BLaER1 (cell line): ENCODE measurements around the gene ALG8.
"Not testable (repeated sequence)": the region's sequence is repeated elsewhere in the genome, so short reads cannot be mapped to it uniquely, and the experiment has no call there.

Experiments
- H3K27ac ChIP-seq: shearing (Covaris generic); formaldehyde crosslinking; 2 replicates; pipeline ENCODE4 v1.8.1; 2022
- H3K27me3 ChIP-seq: shearing (Covaris generic); formaldehyde crosslinking; 2 replicates; pipeline ENCODE4 v1.8.1; 2022
- H3K36me3 ChIP-seq: shearing (Covaris generic); formaldehyde crosslinking; 2 replicates; pipeline ENCODE4 v1.8.1; 2022
- H3K4me1 ChIP-seq: shearing (Covaris generic); formaldehyde crosslinking; 2 replicates; pipeline ENCODE4 v1.8.1; 2022
- H3K4me2 ChIP-seq: shearing (Covaris generic); formaldehyde crosslinking; 2 replicates; pipeline ENCODE4 v1.8.1; 2022
- H3K4me3 ChIP-seq: shearing (Covaris generic); formaldehyde crosslinking; 2 replicates; pipeline ENCODE4 v1.8.1; 2022
- H3K9ac ChIP-seq: shearing (Covaris generic); formaldehyde crosslinking; 2 replicates; pipeline ENCODE4 v1.8.1; 2022
- H3K9me3 ChIP-seq: shearing (Covaris generic); formaldehyde crosslinking; 2 replicates; pipeline ENCODE4 v1.8.1; 2022
- H4K20me1 ChIP-seq: shearing (Covaris generic); formaldehyde crosslinking; 2 replicates; pipeline ENCODE4 v1.8.1; 2022
- Cebpa-rat ChIP-seq: shearing (Covaris generic); IDR thresholded peaks from 2 replicates; pipeline ENCODE4 v1.8.1; 2022

ALG8 gene

DNA sequence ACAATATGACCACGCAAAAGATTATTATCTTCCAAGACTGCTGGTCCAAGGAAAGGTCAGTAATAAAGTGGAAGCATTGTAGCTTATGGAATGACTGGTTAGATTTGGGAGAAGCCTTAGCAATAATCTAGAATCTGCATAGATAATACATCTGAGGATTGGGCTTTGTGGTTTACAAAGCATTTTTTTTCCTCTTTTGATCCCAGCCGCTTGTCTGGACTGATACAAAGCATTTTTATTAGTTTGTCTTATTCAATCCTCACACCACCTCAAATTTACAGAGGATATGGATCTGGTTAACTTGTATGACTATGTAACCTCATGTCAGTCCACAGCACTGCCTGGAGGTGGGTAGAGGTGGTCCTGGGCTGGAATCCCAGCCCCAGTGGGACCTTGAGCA is 76.8 kb downstream of the ALG8 start:
- no peak overlapping the region for H3K4me2 ChIP-seq
- H3K9me3 ChIP-seq = no peaks in the 10 kb centered on the region
- H3K9ac ChIP-seq = no peak overlapping the region
- no peak for TF ChIP-seq Cebpa-rat
- no peak overlapping the region for H3K4me3 ChIP-seq
- no peaks in the 10 kb centered on the region for H3K4me1 ChIP-seq
- H3K27ac ChIP-seq = no peak overlapping the region
- no peaks in the 10 kb centered on the region for H4K20me1 ChIP-seq
- 0 out of 2 replicates have a peak, but pooled peaks cover 4% of the 10 kb centered on the region for H3K27me3 ChIP-seq
- H3K36me3 ChIP-seq = peaks cover 17% of the 10 kb centered on the region

DNA sequence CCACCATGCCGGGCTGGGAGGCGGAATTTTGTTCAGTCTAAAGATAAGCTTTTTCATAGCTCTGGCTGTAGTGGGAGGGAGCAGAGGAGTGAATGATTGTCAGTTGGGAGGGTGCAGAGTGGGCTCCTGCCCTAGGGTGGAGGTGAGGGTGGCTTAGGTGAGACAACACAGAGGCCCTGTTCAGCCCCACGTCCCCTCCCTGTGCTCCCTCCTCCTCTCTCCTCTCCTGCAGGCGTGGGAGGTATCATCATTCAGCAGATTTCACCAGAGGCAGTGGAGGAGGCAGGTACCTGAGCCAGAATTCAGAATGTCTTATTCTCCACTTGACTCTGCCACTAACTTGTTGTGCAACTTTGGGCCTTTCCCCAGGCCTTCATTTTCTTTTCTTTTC is 77.5 kb downstream of the ALG8 start:
- H3K27me3 ChIP-seq = 0 out of 2 replicates have a peak, but pooled peaks cover 4% of the 10 kb centered on the region
- H3K4me3 ChIP-seq = no peak overlapping the region
- H3K4me1 ChIP-seq = no peaks in the 10 kb centered on the region
- no peak for TF ChIP-seq Cebpa-rat
- no peak overlapping the region for H3K9ac ChIP-seq
- H3K4me2 ChIP-seq = no peak overlapping the region
- H3K36me3 ChIP-seq = 0 out of 2 replicates have a peak, but pooled peaks cover 10% of the 10 kb centered on the region
- no peaks in the 10 kb centered on the region for H4K20me1 ChIP-seq
- no peaks in the 10 kb centered on the region for H3K9me3 ChIP-seq
- H3K27ac ChIP-seq = no peak overlapping the region

DNA sequence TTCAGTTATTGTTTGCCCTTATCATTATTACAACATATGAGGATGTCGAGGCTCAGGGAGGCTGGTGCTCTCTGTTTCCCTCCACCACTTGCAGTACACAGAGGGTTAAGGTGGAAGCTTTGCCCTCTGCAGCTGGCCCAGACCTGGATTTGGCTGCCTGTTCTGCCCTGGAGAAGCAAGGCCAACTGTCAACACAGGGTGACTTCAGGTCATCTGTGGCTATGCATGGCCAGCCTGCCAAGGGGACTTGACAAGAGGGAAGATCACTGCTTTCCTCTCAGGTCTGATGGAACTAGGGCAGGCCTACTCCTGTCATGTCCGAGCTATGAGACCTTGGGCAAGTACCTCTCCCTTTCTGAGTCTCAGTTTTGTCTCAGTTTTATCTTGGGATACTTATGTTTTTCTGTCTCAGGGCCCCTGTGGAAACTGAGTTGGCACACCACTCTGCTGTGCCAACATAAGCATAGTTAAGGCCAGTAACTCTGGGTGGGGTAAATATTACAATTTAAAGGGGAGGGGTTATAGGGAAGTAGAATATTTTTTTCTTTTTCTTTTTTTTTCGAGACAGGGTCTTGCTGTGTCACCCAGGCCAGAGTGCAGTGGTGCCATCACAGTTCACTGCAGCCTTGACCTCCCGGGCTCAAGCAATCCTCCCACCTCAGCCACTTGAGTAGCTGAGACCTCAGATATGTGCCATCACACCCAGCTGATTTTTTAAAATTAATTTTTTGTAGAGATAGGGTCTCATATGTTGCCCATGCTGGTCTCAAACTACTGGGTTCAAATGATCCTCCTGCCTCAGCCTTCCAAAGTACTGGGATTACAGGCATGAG is 78.1 kb downstream of the ALG8 start:
- Histone ChIP-seq H3K27me3 (0 out of 2 replicates have a peak, but pooled peaks cover 4% of the 10 kb centered on the region), H3K9ac (no peak overlapping the region), H3K4me3 (no peak overlapping the region), H3K9me3 (no peaks in the 10 kb centered on the region), H3K27ac (no peak overlapping the region), H3K4me1 (no peaks in the 10 kb centered on the region), H4K20me1 (no peaks in the 10 kb centered on the region), H3K36me3 (0 out of 2 replicates have a peak, but pooled peaks cover 4% of the 10 kb centered on the region), H3K4me2 (no peak overlapping the region)
- no peak for TF ChIP-seq Cebpa-rat

DNA sequence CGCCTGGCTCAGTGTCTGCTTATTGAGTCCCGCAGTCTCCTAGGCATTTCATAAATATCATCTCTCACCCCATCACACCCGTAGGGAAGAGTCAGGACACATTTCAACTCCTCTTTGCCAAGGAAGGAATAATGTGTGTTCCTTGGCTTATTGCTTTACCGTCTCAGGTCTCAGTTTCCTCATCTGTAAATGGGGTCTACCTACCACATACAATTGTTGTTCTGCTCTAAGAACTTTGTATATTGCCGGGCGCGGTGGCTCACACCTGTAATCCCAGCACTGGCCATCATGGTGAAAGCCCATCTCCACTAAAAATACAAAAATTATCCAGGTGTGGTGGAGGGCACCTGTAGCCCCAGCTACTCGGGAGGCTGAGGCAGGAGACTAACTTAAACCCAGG is 78.9 kb downstream of the ALG8 start:
- Histone ChIP-seq H3K4me2 (no peak overlapping the region), H3K36me3 (0 out of 2 replicates have a peak, but pooled peaks cover 4% of the 10 kb centered on the region), H3K4me1 (no peaks in the 10 kb centered on the region), H3K27ac (no peak overlapping the region), H3K9me3 (no peaks in the 10 kb centered on the region), H3K27me3 (0 out of 2 replicates have a peak, but pooled peaks cover 4% of the 10 kb centered on the region), H3K4me3 (no peak overlapping the region), H4K20me1 (no peaks in the 10 kb centered on the region), H3K9ac (no peak overlapping the region)
- no peak for TF ChIP-seq Cebpa-rat

DNA sequence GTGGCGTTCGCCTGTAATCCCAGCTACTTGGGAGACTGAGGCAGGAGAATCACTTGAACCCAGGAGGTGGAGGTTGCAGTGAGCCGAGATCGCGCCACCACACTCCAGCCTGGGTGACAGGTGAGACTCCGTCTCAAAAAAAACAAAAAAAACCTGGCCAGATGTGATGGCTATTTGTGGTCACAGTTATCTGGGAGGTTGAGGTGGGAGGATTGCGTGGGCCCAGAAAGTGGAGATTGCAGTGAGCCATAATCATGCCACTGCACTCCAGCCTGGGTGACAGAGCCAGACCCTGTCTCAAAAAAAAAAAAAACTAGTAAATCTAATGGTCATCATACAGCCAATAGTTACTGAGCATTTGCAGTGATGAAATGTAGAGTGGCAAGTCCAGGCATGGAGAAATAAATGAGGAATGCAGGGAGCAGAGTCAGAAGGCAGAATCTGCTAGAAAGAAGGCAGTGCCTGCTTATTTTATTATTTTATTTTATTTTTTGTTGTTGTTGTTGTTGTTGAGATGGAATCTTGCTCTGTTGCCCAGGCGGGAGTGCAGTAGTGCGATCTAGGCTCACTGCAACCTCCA is 79.6 kb downstream of the ALG8 start:
- not testable (repeated sequence) for H3K27me3 ChIP-seq, H3K4me3 ChIP-seq, H4K20me1 ChIP-seq, H3K9me3 ChIP-seq, H3K27ac ChIP-seq, H3K4me1 ChIP-seq, H3K36me3 ChIP-seq, H3K9ac ChIP-seq, H3K4me2 ChIP-seq

DNA sequence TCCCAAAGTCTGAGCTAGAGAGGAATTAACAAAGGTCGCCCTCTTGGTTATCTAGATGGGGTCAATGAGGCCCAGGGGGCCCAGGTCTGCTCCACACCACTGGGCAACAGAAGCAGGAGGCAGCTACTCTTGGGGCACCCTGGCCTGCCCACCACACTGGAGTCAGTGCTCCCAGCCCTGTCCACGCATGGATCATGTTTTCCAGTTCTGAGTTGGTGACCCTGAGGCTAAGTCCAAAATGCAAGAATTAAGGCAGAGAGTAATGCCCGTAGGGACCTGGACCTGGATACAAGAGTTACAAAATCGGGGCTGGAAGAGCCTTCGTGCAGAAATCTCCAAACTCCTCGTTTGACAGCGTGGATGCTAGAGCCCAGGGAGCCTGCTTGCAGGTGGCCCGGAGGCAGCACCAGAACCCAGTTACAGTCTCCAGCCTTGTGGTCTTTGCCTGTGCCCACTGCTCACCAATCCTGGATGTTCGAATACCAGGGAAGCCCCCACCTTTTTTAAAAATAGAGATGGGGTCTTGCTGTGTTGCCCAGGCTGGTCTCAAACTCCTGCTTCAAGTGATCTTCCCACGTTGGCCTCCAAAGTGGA is 81.9 kb downstream of the ALG8 start:
- no peaks in the 10 kb centered on the region for H3K27me3 ChIP-seq
- H3K9me3 ChIP-seq = no peaks in the 10 kb centered on the region
- H3K4me2 ChIP-seq = no peak overlapping the region
- TF ChIP-seq Cebpa-rat = no peak
- no peak overlapping the region for H3K9ac ChIP-seq
- H3K4me3 ChIP-seq = no peak overlapping the region
- no peaks in the 10 kb centered on the region for H3K36me3 ChIP-seq
- no peaks in the 10 kb centered on the region for H3K4me1 ChIP-seq
- H3K27ac ChIP-seq = no peak overlapping the region
- no peaks in the 10 kb centered on the region for H4K20me1 ChIP-seq

DNA sequence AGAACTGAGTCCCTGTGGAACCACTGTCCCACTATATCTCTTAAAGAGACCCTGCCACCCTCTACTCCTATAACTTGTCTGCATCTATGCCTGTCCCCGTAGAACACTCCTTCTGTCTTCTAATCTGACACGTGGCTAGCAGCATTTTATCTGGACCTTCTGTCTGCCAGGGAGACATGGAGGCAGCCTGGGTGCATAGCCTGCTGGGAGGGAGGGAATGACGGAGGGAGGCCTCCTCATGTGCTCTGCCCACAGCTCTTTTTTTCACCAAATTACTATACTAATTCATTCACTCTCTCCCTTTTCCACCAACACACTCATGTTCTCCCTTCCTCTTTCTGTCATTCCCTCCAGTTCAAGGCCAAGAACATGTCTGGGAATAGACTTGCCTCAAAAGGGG is 83.3 kb downstream of the ALG8 start:
- no peaks in the 10 kb centered on the region for H3K9me3 ChIP-seq
- no peak overlapping the region for H3K4me2 ChIP-seq
- no peaks in the 10 kb centered on the region for H4K20me1 ChIP-seq
- no peaks in the 10 kb centered on the region for H3K27me3 ChIP-seq
- no peak overlapping the region for H3K9ac ChIP-seq
- no peaks in the 10 kb centered on the region for H3K4me1 ChIP-seq
- no peak overlapping the region for H3K4me3 ChIP-seq
- TF ChIP-seq Cebpa-rat = no peak
- no peaks in the 10 kb centered on the region for H3K36me3 ChIP-seq
- no peak overlapping the region for H3K27ac ChIP-seq

DNA sequence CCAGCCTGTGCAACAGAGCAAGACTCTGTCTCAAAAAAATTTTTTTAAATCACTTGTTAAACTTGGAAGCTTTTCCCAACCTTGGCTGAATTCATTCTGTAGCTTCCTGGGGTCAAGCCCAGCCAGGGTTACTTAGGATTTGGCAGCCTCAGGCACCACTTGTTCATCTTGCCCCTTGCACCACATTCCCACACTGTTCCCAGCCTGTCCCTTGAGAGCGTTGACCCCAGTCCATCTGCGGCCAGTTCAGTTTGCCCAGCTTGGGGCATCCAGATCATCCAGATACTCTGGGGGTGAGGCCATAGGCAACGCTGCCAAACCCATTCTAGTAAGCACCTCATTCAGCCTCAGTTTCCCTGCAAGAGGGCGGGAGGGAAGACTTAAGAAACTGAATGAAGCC is 84.5 kb downstream of the ALG8 start:
- Histone ChIP-seq H3K9me3 (no peaks in the 10 kb centered on the region), H4K20me1 (no peaks in the 10 kb centered on the region), H3K4me3 (no peak overlapping the region), H3K27me3 (no peaks in the 10 kb centered on the region), H3K36me3 (no peaks in the 10 kb centered on the region), H3K4me2 (no peak overlapping the region), H3K9ac (no peak overlapping the region), H3K4me1 (no peaks in the 10 kb centered on the region), H3K27ac (no peak overlapping the region)
- no peak for TF ChIP-seq Cebpa-rat

DNA sequence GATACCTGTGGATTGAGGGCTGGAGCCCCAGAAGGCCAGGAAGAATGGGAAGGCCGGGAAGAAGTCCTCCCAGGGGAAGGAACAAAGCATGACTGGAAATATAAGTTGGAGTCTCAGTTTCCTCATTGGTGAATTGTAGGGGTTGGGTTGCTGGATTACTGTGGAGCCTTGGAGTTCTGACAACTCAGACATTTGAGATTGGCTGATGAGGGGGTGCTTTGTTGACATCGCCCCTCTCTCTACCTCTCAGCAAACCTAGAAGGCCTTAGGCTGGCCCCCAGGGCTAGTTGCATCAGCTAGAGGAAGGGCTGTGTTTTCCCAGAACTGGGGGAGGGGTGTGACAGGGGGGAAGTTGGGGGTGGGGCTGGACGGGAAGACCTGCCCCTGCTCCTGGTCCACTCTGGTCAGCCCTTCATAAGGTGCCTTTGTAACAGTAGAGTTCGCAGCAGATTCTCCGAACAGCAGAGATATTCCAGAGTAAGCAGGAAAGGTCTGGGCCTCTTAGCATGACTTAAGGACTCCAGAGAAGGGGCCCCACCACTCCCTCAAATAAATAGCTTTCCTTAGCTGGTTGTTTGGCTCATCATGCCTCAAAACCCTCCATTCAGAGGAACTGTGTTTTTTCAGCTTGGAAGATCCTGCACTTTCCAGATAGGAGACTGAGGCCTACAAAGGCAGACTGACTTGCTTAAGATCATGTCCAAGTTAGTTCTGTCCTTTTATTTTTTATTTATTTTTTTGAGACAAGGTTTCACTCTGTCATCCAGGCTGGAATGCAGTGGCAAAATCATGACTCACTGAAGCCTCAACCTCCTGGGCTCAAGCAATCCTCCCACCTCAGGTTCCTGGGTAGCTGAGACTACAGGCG is 88.2 kb downstream of the ALG8 start:
- no peaks in the 10 kb centered on the region for H3K27me3 ChIP-seq
- H3K4me1 ChIP-seq = peaks cover 3% of the 10 kb centered on the region
- no peaks in the 10 kb centered on the region for H3K36me3 ChIP-seq
- H3K4me2 ChIP-seq = no peak overlapping the region
- H3K27ac ChIP-seq = no peak overlapping the region
- no peaks in the 10 kb centered on the region for H3K9me3 ChIP-seq
- no peak for TF ChIP-seq Cebpa-rat
- H4K20me1 ChIP-seq = no peaks in the 10 kb centered on the region
- H3K4me3 ChIP-seq = no peak overlapping the region
- H3K9ac ChIP-seq = no peak overlapping the region
